Measurements from ENCODE around the gene ACKR3. TPM values are rescaled to one million over a fixed set of nuclear protein-coding genes. Genes with fewer than 3 reads are reported as not detected.

ACKR3 gene
- total and polyA plus RNA-seq, 4 donors: 6.8 to 30.2 (median 14.4) TPM

DNA sequence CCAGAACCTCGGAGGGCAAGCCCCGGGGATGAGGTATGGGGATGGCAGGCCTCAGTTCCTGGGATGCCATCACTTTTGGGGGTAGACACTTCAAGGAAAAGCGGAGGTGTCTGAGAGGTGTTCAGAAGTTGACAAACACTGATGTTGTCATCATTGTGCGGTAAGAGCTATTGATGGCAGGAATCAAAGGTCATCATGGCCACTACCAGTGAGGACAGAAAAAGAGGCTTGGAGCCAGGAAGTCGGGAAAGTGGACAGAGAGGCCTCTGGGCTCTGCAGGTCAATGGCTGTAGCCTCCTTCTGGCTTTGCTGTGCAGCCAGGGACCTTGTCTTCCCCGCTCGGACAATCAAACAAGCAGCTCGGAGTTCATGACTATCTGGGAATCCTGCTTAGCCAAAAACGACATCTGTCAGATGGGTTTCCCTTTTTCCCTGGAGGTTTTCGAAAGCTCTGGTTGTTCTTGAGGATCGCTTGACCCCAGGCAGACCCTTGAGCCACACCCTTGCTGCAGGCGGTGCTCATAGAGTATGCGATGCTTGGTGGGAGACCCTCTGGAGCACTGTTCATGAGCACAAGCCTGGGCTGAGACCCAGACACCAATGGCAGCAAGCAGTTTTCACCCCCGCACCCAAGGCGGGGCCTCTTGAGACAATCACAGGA lies 19.4 kb downstream of the ACKR3 start:
- Histone ChIP-seq H3K36me3 (ENCODE audit: control insufficient read depth in 4 of 4, insufficient read depth in 4 of 4, low read length in 4 of 4) (no peaks in the 10 kb centered on the region), H3K9me3 (ENCODE audit: control insufficient read depth in 4 of 4, insufficient read depth in 3 of 4, low read length in 3 of 4) (peaks cover 0 to 5% (median 1%) of the 10 kb centered on the region in 4 donors), H3K4me3 (no peak overlapping the region), H3K27me3 (ENCODE audit: control insufficient read depth in 3 of 3, insufficient read depth in 3 of 3, low read length in 2 of 3) (no peaks in the 10 kb centered on the region), H3K9ac (ENCODE audit: insufficient read depth in 1 of 2, low read length in 2 of 2) (no peak overlapping the region), H3K27ac (ENCODE audit: low read depth in 1 of 2, low read length in 1 of 2) (no peak overlapping the region), H3K4me1 (ENCODE audit: control insufficient read depth in 5 of 5, insufficient read depth in 5 of 5, low read length in 5 of 5) (peaks cover 0 to 11% (median 7%) of the 10 kb centered on the region in 5 donors)
- no peak for DNase-seq
- 93 to 96% methylated on average over 15 of the region's 15 CpGs for WGBS, 2 donors
- TF ChIP-seq, protein P1, sequence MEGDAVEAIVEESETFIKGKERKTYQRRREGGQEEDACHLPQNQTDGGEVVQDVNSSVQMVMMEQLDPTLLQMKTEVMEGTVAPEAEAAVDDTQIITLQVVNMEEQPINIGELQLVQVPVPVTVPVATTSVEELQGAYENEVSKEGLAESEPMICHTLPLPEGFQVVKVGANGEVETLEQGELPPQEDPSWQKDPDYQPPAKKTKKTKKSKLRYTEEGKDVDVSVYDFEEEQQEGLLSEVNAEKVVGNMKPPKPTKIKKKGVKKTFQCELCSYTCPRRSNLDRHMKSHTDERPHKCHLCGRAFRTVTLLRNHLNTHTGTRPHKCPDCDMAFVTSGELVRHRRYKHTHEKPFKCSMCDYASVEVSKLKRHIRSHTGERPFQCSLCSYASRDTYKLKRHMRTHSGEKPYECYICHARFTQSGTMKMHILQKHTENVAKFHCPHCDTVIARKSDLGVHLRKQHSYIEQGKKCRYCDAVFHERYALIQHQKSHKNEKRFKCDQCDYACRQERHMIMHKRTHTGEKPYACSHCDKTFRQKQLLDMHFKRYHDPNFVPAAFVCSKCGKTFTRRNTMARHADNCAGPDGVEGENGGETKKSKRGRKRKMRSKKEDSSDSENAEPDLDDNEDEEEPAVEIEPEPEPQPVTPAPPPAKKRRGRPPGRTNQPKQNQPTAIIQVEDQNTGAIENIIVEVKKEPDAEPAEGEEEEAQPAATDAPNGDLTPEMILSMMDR (IDR thresholded peaks at IDR 0.05; ENCODE audit: control extremely low read depth, extremely low read depth): no peak
- no peak for ATAC-seq (ENCODE audit: insufficient read depth, low FRiP score)

DNA sequence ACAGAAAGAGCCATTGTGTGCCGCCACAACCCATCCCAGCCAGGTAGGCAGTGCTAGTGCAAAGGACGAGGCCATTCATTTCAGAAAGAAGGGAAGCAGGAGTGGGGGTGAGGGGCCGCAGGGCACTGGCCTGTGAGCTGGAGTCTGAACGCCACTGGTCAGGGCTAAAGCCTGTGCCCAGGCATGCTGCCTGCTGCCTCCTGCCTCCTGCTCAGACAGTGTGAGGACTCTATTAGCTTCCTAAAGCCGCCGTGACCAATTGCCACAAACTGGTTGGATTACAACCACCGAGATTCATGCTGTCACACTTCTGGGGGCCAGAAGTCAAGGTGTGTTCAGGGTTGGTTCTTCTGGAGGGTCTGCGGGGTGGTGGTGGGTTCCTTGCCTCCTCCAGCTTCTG lies 21.2 kb downstream of the ACKR3 start:
- no peak for ATAC-seq (ENCODE audit: insufficient read depth, low FRiP score)
- TF ChIP-seq, protein P1 (IDR thresholded peaks at IDR 0.05; ENCODE audit: control extremely low read depth, extremely low read depth): no peak

GRCh38 chr2:236592821-236593220 lies 23.2 kb downstream of the ACKR3 start:
- Histone ChIP-seq H3K4me3 (no peak overlapping the region), H3K27ac (ENCODE audit: low read depth in 1 of 2, low read length in 1 of 2) (no peak overlapping the region), H3K27me3 (ENCODE audit: control insufficient read depth in 3 of 3, insufficient read depth in 3 of 3, low read length in 2 of 3) (no peaks in the 10 kb centered on the region), H3K4me1 (ENCODE audit: control insufficient read depth in 5 of 5, insufficient read depth in 5 of 5, low read length in 5 of 5) (peaks cover 2 to 11% (median 9%) of the 10 kb centered on the region in 5 donors), H3K9ac (ENCODE audit: insufficient read depth in 1 of 2, low read length in 2 of 2) (no peak overlapping the region), H3K9me3 (ENCODE audit: control insufficient read depth in 4 of 4, insufficient read depth in 3 of 4, low read length in 3 of 4) (peaks cover 0 to 8% (median 1%) of the 10 kb centered on the region in 4 donors), H3K36me3 (ENCODE audit: control insufficient read depth in 4 of 4, insufficient read depth in 4 of 4, low read length in 4 of 4) (no peaks in the 10 kb centered on the region)
- WGBS, 2 donors: 52 to 61% methylated on average over 14 of the region's 14 CpGs
- TF ChIP-seq, protein P1 (IDR thresholded peaks at IDR 0.05; ENCODE audit: control extremely low read depth, extremely low read depth): no peak
- no peak for ATAC-seq (ENCODE audit: insufficient read depth, low FRiP score)
- DNase-seq: peak; percentile 82 to 92 (median 87)

More for the DNA sequence above, 21.2 kb downstream of the ACKR3 start:
- Histone ChIP-seq H3K27ac (ENCODE audit: low read depth in 1 of 2, low read length in 1 of 2) (no peak overlapping the region), H3K9ac (ENCODE audit: insufficient read depth in 1 of 2, low read length in 2 of 2) (no peak overlapping the region), H3K36me3 (ENCODE audit: control insufficient read depth in 4 of 4, insufficient read depth in 4 of 4, low read length in 4 of 4) (no peaks in the 10 kb centered on the region), H3K4me1 (ENCODE audit: control insufficient read depth in 5 of 5, insufficient read depth in 5 of 5, low read length in 5 of 5) (peaks cover 0 to 11% (median 9%) of the 10 kb centered on the region in 5 donors), H3K4me3 (no peak overlapping the region), H3K27me3 (ENCODE audit: control insufficient read depth in 3 of 3, insufficient read depth in 3 of 3, low read length in 2 of 3) (no peaks in the 10 kb centered on the region), H3K9me3 (ENCODE audit: control insufficient read depth in 4 of 4, insufficient read depth in 3 of 4, low read length in 3 of 4) (peaks cover 0 to 8% (median 1%) of the 10 kb centered on the region in 4 donors)
- WGBS, 2 donors: 96 to 98% methylated on average over 8 of the region's 8 CpGs
- no peak for DNase-seq

All from lung (tissue), 12 donors.